Neural progenitor cell (in vitro differentiated cells): Measurements from ENCODE around the gene SOS2.

Experiments
- EZH2phosphoT487 ChIP-seq: fragments of 200-600 bp; sonication (generic); IDR thresholded peaks from 2 replicates; pipeline ENCODE4 v1.6.1; 2017; ENCODE audit warnings: antibody characterized with exemption
- TF ChIP-seq, protein P1 (sequence below): fragments of 200-600 bp; sonication (generic); IDR thresholded peaks from 2 replicates; pipeline ENCODE4 v1.5.1; 2017; ENCODE audit warnings: antibody characterized with exemption, mild to moderate bottlenecking

DNA sequence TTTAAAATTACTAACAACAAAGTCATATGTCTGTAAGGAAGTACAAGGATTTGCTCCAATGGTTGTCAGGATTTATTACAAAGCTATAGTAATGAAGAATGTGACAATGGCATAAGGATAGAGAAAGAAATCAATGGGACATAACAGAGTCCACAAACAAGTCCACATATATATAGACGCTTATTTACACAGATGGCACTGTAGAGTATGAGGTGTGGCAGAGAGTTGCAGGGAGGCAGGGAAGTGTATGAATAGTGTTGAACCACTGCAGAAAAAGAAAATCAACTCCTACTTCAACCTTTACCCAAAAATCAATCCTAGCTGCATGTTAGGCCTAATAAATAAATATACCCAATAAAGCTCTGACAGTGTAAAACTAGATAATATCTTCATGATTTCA, 21.3 kb downstream of the SOS2 start:
- TF ChIP-seq EZH2phosphoT487: no peak
- TF ChIP-seq, protein P1, sequence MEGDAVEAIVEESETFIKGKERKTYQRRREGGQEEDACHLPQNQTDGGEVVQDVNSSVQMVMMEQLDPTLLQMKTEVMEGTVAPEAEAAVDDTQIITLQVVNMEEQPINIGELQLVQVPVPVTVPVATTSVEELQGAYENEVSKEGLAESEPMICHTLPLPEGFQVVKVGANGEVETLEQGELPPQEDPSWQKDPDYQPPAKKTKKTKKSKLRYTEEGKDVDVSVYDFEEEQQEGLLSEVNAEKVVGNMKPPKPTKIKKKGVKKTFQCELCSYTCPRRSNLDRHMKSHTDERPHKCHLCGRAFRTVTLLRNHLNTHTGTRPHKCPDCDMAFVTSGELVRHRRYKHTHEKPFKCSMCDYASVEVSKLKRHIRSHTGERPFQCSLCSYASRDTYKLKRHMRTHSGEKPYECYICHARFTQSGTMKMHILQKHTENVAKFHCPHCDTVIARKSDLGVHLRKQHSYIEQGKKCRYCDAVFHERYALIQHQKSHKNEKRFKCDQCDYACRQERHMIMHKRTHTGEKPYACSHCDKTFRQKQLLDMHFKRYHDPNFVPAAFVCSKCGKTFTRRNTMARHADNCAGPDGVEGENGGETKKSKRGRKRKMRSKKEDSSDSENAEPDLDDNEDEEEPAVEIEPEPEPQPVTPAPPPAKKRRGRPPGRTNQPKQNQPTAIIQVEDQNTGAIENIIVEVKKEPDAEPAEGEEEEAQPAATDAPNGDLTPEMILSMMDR: no peak
